Activated naive CD8-positive, alpha-beta T cell treated with anti-CD3 and anti-CD28 coated beads, Interleukin-2, amount 50 U/mL, for 16 hours (primary cell): ENCODE measurements around the gene MAN1A2.
"Not testable (repeated sequence)": the region's sequence is repeated elsewhere in the genome, so short reads cannot be mapped to it uniquely, and the experiment has no call there.

Experiments
- DNase-seq: peaks from one replicate; pipeline ENCODE4 v3.0.0-alpha.2; 2020; ENCODE audit warnings: low read depth, low spot score

Gene MAN1A2

DNA sequence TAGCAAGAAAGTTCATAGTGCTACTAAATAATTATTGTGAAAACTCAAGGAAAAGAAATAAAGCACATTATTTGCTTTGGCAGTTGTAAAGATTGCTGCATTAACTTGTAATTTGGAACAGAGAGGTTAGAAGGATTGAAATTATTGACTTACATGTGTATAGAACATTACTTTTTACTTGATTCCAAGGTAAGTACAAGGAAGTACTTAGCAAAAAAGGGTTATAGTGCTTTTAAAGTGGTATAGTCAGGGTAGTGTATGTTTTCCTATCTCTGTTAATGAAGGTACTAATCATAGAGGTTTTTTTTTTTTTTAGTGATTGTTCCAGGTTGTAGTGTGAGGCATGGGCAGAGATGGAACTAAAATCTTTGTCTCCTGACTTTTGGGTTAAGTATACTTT lies 29.4 kb downstream of the MAN1A2 start:
- DNase-seq: no peak

DNA sequence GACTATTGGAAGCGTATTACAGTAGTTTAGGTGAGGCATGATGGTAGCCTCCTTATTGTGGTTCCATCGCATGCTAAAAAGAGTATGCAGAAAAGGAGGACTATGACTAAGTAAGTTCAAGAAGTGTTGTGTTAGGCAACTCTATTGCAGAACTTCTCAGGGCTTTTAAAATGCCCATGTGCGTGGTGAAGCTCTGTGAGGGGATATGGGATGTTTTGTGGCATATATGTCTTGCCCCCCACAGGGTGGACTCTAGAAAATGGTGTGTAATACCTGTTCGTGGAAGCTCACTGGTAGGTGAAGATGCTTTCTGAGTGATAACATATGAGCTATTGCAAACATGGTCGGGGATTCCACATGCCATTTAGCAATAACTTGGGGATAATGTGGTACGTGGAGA lies 31.7 kb downstream of the MAN1A2 start:
- no peak for DNase-seq

DNA sequence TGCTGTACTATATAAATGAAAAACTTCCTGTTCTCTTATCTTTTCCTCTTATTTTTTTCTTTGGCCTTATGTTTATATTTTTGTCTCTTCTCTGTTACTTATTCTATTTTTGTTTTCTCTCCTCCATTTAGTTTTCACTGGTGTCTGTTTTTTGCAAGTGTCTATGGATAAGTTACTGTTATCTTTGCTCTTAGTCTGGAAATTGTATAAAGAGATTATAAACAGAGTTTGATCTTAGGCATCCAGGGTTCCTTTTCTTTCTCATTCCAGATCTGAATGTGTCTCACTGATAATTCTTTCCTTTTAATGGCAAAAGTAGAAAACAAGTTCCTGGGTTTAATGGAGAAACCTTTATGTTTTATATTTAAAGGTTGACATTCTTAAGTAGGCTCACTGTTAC lies 34.5 kb downstream of the MAN1A2 start:
- no peak for DNase-seq

DNA sequence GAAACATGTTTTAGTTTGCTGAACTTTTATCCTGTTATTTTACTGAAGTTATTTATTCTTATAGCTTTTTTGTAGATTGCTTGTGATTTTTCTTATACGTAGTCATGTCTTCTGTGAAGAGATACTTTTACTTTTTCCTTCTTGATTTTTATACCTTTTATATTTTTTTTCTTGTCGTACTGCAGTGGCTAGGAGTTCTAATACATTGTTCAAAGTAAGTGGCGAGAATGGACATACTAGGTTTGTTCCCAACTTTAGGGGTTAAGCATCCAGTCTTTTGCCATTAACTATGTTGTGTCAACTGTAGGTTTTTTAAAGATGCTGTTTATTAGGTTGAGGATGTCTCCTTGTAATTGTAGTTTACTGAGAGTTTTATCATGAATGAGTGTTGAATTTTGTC lies 36.3 kb downstream of the MAN1A2 start:
- DNase-seq: no peak

DNA sequence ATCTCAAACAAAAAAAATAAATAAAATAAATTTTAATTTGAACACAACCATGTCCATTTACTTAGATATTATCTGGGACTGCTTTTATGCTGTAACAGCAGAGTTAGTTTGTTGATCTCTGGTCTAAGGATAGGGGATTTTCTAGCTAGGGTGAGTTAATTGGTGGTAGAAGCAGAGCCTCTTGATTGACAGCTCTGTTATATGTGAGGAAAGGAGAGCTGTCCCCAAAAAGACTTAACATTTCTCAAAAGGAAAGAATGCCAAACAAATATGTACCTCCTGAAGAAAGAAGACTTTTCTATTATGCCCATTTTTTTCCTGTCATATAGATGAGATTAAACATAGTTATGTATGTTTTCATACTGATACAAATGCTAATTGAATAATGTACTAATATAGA lies 37.8 kb downstream of the MAN1A2 start:
- no peak for DNase-seq

DNA sequence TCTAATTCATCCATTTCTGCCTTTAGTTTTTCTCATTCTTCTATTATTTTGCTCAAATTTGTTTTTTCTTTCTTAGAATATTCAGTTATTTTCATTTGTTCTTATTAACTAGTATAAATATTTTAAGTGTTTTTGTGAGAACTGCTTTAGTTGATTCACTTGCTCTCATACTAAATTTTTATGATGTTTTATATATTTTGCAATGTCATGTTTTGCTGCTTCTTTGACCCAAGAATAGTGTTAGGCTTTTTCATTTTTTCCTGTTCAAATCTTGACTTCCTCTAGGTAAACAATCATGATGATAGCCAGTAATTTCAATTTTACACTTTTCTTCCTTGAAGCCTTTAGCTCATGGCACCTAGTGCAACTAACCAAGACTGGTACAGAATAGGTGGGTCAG lies 45.2 kb downstream of the MAN1A2 start:
- DNase-seq: no peak

DNA sequence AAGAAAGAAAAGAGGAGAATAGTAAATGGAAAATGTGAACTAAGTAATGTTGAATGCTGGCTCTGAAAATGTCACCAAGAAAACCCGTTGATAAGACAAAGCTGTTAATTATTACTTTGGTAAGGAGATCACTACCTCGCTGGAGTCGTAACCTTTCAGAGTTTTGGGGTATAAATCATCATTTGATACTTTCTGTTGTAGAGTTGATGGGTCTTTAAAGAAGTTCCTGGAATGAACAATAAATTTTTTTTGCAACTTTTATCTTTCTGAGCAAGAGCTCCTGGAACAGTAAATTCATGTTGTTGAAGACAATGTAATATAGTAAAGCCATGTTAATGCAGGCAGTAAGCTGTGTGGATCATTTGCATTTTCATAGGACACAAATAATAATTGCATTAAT lies 46.2 kb downstream of the MAN1A2 start:
- DNase-seq: no peak

DNA sequence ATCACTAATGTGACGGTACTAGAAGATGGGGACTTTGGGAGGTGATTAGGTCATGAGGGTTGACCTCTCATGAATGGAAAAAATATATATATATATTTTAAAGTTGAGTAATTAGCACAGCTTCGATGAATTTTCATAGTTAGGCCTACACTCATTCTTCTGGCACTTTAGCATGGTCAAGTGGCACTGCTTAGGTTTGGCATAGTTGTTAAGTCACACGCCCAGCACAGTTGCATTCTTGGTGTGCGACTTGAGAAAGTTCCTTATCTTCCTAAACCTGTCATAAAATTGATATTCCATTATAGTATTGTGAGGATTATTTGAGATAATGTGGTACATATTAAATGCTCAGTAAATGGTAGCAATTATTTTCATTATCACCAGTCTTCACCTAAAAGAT lies 47.7 kb downstream of the MAN1A2 start:
- no peak for DNase-seq

DNA sequence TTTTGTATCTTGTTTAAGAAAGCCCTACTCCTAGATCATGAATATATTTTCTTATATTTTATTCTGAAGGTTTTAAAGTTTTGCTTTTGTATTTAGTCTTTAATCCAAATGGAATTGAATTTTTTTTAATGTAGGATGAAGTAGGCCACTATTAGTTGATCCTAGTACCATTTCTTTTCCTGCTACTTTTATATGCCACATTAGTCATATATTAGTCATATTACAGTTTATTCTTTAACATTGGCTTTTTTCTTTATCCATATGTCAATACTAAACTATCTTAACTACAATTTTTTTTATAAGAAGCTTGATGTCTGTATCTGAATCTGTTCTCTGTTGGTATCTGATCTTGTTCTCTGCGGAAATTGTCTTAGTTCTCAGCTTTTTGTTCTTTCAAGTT lies 48.8 kb downstream of the MAN1A2 start:
- DNase-seq: no peak

DNA sequence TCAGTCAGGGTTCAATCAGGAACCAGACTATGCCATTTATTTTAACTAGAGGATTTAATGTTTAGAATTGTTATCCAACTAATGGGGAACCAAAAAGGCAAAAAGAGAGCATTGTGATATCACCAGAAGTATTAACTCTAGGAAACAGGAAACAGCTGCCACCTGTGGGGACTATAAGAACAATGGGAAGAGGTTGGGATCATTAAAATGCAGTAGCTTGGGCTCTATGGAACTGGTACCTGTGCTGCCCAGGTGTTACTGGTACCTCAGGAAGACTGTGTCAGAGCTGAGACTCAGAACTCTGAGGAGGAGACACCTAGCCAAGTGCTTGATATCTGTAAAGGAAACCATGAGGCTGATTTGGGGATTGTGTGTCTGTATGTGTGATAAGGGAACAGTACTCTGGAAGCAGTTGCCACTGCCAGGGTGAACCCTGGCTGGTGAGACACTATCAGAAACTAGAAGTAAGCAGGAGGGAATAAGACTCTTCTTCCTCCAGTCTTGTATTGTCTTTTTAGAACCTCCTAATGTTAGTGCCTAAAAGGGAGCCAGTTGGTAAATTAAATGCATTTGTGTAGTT lies 49.4 kb downstream of the MAN1A2 start:
- DNase-seq: no peak

DNA sequence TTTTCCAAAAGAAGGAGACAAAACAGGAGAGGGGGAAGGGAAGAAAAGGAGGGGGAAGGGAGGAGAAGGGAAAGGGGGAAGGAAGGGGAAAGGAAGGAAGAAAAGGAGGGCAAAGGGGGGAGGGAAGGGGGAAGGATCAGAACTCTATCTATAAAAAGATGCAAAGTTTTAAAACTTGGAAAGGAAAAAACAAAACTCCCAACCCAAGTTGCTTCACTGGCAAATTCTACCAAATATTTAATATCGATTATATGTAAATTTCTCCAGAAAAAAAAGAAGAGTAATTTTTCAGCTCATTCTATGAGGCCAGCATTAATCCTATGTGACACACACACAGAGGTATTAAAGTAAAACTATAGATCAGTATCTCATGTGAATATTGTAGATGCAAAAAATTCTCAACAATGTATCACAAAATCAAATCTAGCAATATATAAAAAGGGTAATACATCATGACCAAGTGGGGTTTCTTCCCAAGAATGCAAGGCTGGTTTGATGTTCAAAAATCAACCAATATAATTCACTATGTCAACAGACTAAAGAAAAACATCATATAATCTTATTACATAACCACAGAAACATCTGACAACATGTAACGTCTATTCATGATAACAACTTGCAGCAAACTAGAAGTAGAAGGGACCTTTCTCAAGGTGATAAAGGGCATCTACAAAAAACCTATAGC lies 57.9 kb downstream of the MAN1A2 start:
- no peak for DNase-seq

DNA sequence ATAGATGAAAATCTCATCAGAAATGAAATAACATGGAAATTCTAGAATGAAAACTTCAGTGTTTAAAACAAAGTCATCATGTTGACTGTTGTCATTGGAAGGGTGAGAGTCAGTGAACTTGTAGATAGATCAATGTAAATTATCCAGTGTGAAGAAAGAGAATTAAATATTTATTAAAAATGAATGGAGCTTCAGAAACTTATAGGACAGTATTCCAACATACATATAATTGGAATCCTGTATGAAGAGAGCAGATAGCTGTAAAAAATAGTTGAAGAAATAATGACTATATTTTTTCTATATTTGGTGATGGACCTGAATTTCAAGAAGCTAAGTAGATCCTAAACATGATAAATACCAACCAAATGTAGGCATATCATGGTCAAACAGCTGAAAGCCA lies 60.0 kb downstream of the MAN1A2 start:
- DNase-seq: no peak

DNA sequence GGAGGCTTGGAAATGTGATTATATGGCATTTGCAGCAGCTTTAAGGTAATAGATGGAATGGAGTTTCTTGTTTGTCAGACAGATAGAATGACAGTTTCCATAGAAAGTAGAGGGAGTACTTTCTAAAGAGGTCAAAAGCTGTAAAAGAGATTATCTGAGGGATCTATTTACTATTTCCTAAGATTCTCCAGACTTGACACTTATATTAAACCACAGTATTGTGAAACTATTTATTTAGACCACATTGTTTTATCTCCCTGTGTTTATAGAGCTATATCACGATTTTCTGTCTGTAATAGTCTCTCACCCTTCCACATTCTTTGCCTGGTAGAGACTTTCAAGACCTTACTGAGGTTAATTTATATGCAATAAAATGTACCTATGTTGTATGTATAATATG lies 66.7 kb downstream of the MAN1A2 start:
- no peak for DNase-seq

DNA sequence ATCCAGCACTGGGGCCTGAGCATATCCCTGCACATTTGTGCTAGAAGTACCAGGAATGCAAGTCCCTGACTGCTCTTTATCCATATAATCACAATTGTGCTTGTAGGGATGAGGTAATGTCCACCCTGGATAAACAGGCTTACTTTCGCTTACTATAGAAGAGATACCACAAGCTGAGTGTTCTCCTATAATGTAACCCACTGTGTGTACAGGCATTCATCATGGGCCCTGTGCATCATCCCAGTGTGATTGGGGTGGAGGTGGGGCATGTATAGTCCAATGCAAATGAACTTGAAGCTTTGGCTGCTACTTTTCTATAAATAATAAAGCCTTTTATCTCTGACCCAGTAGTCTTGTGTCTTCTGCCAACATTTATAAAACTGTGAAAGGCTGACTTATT lies 69.3 kb downstream of the MAN1A2 start:
- no peak for DNase-seq

DNA sequence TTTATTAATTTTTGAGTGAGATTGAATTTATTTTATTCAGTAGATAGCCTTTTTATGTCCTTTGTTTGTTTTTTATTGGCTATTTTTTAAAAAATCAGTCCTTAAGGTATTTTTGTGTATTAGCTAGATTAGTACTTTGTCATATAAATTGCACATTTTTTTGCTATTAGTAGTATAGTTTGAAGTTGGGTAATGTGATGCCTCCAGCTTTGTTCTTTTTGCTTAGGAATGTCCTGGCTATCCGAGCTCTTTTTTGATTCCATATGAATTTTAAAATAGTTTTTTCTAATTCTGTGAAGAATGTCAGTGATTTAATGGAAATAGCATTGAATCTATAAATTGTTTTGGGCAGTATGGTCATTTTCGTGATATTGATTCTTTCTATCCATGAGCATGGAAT lies 80.4 kb downstream of the MAN1A2 start:
- DNase-seq: no peak

DNA sequence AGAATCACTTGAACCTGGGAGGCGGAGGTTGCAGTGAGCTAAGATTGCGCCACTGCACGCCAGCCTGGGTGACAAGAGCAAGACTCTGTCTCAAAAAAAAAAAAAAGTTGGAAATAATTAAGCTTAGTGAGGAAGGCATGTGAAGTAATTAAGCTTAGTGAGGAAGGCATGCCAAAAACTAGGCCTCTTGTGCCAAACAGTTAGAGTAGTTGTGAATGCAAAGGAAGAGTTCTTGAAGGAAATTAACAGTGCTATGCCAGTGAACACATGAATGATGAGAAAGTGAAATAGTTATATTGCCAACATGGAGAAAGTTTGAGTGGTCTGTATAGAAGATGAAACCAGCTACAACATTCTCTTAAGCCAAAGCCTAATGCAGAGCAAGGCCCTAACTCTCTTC lies 85.0 kb downstream of the MAN1A2 start:
- no peak for DNase-seq

DNA sequence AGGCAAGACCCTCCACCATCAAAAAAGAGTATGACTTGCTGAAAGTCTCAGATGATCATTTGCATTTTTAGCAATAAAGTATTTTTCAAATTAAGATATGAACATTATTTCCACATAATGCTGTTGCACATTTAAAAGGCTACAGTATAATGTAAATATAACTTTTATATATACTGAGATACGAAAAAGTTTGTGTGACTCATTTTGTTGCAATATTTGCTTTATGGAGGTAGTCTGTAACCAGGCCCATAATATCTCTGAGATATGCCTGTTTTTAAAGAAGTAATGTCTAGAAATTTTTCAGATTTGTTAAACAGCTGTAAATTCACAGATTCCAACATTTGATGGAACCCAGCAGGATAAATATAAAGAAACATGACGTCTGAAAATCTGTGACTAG lies 86.7 kb downstream of the MAN1A2 start:
- DNase-seq: no peak

DNA sequence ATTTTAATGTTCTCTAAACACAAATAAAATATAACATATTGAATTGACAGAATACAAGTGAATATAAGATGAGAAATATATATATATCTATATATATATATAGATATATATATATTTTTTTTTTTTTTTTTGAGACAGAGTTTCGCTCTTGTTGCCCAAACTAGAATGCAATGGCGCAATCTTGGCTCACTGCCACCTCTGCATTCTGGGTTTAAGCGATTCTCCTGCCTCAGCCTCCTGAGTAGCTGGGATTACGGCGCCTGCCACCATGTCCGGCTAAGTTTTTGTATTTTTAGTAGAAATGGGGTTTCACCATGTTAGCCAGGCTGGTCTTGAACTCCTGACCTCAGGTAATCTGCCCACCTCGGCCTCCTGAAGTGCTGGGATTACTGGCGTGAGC lies 91.2 kb downstream of the MAN1A2 start:
- not testable (repeated sequence) for DNase-seq

DNA sequence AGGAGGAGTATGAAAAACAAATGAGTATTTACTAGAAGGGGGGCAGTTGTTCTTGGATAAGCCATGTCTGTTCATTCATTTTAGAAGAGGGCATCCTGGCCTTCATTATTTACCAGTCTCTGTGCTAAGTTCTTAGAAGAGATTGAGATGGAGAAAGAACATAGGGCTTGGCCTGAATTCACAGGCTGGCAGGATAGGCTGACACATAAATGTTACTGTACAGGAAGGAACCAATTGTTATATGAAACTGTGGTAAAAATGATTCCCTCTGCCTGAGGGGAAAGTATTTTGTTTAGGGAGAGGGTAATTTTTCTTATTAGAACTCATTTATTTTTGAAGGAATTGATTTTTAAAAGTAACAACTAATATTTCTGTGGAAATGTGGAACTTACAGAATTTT lies 99.5 kb downstream of the MAN1A2 start:
- DNase-seq: no peak

DNA sequence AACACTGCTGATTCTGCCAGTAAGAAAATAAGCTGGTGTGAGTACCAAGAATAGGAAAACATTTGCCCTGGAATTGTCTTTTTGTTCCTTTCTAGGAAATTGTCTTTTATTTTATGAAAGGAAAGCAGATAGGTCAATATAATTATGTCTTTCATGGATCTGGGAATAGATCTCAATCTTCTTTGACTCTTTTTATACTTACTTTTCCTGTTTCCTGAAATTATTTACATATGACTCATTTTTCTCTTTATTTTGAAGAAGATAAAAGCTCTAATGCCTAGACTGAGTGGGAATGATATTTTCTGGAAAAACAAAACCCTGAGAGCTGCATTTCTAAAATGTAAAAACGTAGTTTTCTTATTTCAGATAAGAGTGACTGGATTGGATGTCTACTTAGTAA lies 100.1 kb downstream of the MAN1A2 start:
- no peak for DNase-seq

DNA sequence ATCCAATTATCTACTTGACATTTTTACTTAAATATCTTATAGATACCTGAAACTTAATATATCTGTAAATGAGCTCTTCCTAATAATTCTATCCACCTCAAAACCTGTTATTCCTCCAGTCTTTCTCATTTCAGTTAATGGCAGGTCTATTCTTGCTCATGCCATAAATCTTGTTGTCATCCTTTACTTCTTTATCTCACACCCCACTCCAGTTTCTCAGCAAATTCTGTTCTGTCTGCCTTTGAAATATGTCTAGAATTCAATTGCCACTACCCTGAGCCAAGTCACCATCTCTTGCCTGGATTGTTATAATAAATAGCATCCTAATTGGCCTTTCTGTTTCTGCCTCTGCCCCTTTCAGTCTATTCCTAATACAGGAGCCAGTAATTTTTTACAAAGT lies 105.8 kb downstream of the MAN1A2 start:
- no peak for DNase-seq

DNA sequence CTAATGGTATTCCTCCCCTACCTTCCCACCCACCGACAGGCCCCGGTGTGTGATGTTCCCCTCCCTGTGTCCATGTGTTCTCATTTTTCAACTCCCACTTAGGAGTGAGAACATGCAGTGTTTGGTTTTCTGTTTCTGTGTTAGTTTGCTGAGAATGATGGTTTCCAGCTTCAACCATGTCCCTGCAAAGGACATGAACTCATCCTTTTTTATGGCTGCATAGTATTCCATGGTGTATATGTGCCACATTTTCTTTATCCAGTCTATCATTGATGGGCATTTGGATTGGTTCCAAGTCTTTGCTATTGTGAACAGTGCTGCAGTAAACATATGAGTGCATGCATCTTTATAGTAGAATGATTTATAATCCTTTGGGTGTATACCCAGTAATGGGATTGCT lies 108.2 kb downstream of the MAN1A2 start:
- DNase-seq: not testable (repeated sequence)

DNA sequence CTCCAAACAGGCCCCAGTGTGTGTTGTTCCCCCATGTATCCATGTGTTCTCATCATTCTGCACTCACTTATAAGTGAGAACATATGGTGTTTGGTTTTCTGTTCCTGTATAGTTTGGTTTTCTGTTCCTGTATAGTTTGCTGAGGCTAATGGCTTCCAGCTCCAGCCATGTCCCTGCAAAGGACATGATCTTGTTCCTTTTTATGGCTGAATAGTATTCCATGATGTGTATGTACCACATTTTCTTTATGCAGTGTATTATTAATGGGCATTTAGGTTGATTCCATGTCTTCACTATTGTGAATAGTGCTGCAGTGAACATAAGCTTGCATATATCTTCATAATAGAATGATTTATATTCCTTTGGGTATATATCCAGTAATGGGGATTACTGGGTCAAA lies 111.8 kb downstream of the MAN1A2 start:
- no peak for DNase-seq

DNA sequence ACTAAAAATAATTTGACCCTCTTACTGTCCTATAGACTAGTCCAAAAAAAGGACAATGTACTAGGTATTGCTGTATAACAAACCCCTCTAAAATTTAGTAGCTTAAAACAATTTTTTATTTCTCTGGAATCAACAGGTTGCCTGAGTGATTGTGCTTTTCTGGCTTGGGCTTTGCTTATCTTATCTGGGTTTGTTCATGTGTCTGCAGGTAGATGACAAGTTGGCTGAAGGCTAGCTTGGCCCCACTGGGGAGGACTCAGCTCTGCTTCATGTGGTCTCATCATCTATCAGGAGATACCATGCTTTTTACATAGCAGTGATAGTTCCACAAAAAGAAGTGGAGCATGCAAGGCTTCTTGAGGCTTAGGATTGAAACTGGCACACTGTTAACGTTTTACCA lies 114.2 kb downstream of the MAN1A2 start:
- no peak for DNase-seq
